Fibroblast of skin of scalp (primary cell): ENCODE results near the gene CES2.
A peak's percentile ranks its signal among the peaks of the same experiment; 100 is the strongest.
"Not testable (repeated sequence)": the region's sequence is repeated elsewhere in the genome, so short reads cannot be mapped to it uniquely, and the experiment has no call there.

Experiments used
- DNase-seq: peaks from one replicate; pipeline ENCODE4 v3.0.0-alpha.2; 2013

CES2 gene

DNA sequence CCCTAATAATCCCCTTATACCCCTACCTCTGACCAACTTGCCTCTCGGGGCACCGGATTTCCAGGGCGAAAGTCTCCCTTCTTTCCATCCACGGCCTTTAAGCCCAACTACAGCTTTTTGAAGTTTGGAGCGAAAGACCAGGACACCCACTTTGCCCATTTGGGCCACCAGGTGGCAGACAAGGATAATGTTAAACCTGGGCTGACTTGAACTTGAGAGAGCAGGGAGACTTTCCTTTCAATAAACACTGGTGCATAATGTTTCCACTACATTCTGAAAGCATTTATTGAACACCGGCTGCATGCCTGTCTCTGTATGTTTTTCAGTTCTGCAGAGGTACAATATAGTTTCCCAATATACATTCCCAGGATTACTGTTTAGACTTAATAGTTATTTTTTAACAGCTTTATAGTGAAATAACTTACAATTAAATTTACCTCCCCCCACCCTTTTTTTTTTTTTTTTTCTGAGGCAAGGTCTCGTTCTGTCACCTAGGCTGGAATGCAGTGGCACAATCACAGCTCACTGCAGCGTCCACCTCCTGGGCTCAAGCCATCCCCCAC is 18.9 kb downstream of the CES2 start:
- peak; percentile 70 for DNase-seq

- not testable (repeated sequence) for DNase-seq
Measured at GRCh38 chr16:66955363-66956153, 20.2 kb downstream of the CES2 start.

- not testable (repeated sequence) for DNase-seq
Measured at GRCh38 chr16:66956154-66956457, 20.8 kb downstream of the CES2 start.

- no peak for DNase-seq
Measured at GRCh38 chr16:66958857-66959703, 23.8 kb downstream of the CES2 start.

DNA sequence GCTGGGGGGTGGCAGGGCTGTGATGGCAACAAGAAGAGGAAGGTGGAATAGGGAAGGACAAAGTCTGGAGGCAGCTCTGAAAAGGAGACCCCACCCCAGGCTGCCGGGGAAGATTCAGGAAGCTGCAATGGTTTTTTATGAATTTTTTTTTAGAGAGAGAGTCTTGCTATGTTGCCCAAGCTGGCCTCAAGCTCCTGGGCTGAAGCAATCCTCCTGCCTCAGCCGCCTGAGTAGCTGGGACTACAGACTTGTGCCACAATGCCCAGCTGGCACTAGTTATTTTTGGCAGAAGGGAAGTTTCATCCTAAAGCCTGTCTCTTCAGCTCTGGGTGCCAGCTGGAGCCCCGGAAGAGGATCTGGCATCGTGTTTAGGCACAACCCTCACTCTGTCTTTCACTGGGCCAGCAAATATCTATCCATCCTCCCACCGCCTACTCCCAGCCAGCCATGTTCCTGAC is 24.4 kb downstream of the CES2 start:
- no peak for DNase-seq

- DNase-seq = no peak
Measured at GRCh38 chr16:66960270-66960669, 25.0 kb downstream of the CES2 start.

DNA sequence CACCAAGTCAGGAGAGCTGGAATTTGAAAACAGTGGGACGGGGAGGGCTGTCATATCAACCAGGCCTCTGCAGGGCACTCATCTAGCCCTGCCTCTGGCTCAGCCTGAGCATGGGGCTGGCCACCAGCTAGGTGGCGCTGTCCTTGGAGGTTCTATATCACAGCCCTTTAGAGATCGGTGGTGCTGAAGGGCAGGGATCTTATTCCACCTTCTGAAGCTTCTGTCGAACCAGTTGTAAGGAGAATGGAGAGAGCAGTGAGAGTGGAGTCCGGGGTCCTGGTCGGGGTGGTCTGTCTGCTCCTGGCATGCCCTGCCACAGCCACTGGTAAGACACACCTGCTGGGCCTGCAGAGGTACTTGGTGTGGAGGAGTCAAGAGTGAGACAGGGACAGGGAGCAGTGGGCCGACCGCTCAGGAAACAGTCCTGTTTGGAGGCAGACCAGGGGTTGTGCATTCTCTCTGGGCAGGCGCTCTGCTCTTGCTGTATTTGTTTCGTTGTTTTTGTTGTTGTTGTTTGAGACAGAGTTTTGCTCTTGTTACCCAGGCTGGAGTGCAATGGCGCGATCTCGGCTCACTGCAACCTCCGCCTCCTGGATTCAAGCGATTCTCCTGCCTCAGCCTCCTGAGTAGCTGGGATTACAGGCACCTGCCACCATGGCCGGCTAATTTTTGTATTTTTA is 25.9 kb downstream of the CES2 start, which contains the start of gene CES3:
Gene CES3 (plus strand): TSS at position 202 of the 680 bp plus-strand sequence. CDS start 42 bp downstream, at position 244.
- DNase-seq = peak; percentile 60

- no peak for DNase-seq
Measured at GRCh38 chr16:66961914-66962313, 26.6 kb downstream of the CES2 start.

DNA sequence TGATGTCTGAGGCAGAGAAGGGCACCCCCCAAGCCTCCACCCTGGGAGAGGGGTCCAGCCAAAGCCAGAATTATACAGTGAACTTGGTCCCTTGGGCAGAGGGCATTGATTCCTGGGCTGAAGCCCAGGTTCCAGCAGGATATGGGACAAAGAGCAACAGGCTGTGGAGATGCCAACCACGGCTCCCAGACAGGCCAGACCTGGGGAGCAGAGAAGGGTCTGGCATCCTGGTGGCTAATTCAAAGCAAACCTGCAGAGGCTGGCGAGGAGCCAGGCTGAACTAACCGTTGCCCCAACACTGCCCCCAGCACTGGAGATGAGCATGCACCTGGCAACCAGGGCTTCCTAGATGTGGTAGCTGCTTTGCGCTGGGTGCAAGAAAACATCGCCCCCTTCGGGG is 28.7 kb downstream of the CES2 start:
- DNase-seq = no peak

DNA sequence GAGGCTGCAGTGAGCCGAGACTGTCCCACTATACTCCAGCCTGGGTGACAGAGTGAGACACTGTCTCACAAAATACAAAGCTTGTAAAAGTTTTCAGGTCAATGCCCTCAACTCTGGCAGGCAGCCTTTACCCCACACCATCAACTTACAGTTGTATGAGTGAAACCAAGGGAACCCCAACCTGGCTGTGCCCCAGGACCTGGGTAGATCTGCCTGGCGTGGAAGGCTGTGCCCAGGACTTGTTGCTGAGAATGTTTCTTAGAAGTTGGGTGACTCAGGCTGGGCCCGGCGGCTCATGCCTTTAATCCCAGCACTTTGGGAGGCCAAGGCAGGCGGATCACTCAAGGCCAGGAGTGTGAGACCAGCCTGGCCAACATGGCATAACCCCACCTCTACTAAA is 33.5 kb downstream of the CES2 start:
- DNase-seq = no peak

DNA sequence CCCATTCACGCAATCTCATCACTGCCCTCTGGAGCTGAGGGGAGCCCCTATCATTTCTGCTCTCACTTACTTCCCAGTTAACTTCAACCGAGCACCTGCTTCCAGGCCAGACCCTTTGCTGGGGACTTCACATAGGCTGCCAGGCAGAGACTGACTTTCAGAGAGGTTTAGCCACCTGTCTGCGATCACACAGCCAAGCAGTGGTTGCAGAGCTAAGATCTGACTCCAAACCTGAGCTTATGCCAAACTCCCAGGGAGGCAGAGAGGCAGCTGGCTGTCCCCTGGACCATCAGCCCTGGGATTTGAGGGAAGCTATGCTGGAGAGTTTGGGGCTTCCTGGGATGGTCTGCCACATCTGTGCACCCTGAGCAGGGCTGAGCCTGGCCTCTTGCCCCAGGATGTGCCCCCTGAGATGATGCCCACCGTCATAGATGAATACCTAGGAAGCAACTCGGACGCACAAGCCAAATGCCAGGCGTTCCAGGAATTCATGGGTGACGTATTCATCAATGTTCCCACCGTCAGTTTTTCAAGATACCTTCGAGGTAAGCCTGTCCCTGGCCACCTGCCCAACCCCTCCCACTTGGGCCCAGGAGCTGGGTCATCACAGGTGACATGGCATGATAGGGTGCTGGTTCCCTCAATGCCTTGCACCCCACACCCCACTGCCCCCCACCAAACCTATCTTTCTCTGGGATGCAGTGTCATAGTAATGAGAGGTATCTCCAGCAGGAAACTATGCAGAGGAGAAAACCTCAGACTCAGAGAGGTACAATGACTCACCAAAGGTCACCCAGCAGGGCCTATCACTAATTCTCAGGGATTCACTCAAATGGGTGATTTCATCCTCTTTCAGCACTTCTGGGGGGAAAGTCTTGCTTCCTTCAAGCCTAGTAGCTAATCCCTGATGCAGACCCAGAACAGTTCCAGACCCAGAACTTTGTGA is 35.7 kb downstream of the CES2 start:
- no peak for DNase-seq

DNA sequence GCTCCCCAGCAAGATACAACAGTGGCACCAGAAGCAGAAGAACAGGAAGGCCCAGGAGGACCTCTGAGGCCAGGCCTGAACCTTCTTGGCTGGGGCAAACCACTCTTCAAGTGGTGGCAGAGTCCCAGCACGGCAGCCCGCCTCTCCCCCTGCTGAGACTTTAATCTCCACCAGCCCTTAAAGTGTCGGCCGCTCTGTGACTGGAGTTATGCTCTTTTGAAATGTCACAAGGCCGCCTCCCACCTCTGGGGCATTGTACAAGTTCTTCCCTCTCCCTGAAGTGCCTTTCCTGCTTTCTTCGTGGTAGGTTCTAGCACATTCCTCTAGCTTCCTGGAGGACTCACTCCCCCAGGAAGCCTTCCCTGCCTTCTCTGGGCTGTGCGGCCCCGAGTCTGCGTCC is 37.7 kb downstream of the CES2 start:
- DNase-seq = no peak

- no peak for DNase-seq
Measured at GRCh38 chr16:66973716-66974115, 38.4 kb downstream of the CES2 start.

- DNase-seq = not testable (repeated sequence)
Measured at GRCh38 chr16:66974156-66974931, 39.0 kb downstream of the CES2 start.

DNA sequence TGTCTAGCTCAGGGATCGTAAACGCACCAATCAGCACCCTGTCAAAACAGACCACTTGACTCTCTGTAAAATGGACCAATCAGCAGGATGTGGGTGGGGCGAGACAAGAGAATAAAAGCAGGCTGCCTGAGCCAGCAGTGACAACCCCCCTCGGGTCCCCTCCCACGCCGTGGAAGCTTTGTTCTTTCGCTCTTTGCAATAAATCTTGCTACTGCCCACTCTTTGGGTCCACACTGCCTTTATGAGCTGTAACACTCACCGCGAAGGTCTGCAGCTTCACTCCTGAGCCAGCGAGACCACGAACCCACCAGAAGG is 39.6 kb downstream of the CES2 start:
- not testable (repeated sequence) for DNase-seq

DNA sequence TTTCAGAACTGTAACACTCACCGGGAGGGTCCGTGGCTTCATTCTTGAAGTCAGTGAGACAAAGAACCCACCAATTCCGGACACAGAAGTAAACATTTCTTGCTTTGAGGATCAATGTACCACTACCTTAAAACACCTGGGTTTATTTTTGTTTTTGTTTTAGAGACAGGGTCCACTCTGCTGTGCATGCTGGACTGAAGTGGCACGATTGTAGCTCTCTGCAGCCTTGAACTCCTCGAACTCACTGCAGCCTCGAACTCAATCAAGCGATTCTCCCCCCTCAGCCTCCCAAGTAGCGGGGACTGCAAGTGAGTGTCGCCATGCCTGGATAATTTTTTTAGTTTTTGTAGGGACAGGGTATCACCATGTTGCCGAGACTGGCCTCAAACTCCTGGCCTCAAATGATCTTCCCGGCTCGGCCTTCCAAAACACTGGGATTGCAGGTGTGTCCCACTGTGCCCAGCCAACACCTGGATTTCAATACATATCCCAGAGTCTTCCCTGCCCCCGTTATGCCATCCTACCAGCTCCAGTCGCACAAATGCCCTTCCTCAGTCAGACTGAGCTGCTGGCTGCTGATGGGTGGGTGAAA is 40.1 kb downstream of the CES2 start:
- DNase-seq = no peak

- DNase-seq = no peak
Measured at GRCh38 chr16:66976746-66977145, 41.4 kb downstream of the CES2 start.

GRCh38 chr16:66977341-66978113 is 42.2 kb downstream of the CES2 start:
- DNase-seq = peak; percentile 78

DNA sequence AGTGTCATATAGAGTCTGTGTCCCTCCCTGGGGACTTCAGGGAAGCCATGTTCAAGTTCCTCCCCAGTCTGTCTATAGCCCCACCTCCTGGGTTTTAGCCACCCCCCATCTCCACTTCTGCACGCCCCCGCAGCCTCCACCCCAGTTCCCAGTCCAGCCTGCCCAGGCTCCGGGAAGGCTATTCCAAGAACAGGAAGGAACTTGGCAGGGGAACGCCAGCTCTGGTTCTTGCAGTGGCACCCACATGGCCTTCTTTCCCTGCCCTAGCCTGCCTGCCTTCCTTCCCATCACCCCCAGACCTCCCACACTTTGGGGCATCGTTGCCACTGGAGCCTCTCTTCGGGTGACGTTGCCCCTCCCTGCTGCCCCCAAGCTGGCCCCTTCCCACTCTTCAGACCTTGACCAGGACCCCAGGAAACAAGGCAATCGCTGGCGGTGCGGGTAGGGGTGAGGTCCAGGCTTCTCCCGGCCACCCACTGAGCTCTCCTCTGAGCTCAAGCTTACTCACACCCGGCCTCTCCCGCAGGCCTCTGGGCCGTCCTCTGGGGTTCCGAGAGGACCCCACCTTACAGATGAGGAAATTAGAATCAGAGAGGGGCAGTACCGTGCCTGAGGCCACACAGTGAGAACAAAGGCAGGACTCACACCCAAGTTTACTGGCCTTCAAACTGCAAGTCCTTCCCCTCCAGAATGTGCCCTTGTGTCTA is 43.8 kb downstream of the CES2 start:
- DNase-seq = peak; percentile 30
